ENCODE results near the gene NCOA7. TPM values are rescaled to one million over a fixed set of nuclear protein-coding genes. Genes with fewer than 3 reads are reported as not detected.
"Not testable (repeated sequence)": the region's sequence is repeated elsewhere in the genome, so short reads cannot be mapped to it uniquely, and the experiment has no call there.

The NCOA7 gene
- total RNA-seq, 1 donor = 14.8 TPM

DNA sequence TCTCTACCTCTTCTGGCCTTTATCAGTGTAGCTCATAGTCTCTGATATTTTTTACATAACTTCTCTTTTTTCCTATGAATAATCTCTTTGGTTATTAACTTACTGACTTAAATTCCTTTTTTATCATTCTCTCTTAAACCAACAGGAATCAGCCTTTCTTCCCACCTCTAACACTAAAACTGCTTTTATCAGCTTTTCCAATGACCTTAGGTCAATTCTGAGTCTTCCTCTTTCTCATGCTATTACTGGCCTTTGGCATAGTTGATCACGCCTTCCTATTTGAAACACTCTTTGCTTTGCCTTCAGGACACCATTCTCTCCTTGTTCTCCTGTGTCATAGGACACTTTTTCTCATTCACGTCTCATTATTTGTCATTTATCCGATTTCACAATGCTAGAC is 157.7 kb downstream of the NCOA7 start:
- peaks cover 4% of the 10 kb centered on the region for H3K4me1 ChIP-seq (ENCODE audit: insufficient read depth, low read length)
- no peaks in the 10 kb centered on the region for H3K9me3 ChIP-seq (ENCODE audit: low read depth, low read length)
- H3K4me3 ChIP-seq (ENCODE audit: low read length) = no peak overlapping the region
- H3K27me3 ChIP-seq (ENCODE audit: insufficient read depth, low read length) = no peaks in the 10 kb centered on the region

DNA sequence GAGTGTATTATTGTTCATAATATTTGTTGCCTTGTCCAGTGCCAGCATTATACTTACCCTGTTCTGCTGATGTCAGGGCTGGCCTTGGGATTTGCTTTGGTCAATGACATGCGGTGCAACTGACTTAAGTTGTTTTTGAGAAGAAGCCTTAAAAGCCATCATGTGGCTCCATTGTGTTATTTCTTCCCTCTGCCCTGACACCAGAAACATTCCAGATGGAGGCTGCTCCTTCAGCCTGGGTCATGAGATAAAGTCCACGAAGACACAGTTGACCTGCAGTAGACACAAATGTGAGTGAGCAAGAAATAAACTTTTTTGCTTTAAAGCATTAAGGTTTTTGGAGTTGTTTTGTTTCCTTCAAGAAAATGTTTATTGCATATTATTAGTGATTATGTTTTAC is 158.3 kb downstream of the NCOA7 start:
- H3K4me1 ChIP-seq (ENCODE audit: insufficient read depth, low read length) = peaks cover 4% of the 10 kb centered on the region
- no peaks in the 10 kb centered on the region for H3K27me3 ChIP-seq (ENCODE audit: insufficient read depth, low read length)
- H3K9me3 ChIP-seq (ENCODE audit: low read depth, low read length) = no peaks in the 10 kb centered on the region
- H3K4me3 ChIP-seq (ENCODE audit: low read length) = no peak overlapping the region

DNA sequence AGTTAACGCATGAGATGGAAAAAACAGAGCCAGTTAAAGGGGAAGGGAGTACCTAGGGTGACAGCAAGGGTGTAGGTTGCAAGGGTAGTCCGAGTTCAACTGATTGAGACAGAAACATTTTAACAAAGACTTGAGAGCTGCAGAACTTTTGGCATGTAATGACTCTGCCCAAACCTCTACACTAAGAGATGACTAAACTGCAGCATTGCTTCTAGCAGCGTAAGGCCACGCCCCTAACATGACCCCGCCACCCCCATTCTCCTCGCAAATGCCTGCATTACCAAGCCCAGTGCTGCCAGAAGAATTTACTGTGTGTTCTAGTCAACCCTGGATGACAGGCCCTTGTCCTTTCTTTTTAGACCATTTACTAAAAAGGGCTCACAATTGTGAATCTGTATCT is 159.5 kb downstream of the NCOA7 start:
- H3K4me1 ChIP-seq (ENCODE audit: insufficient read depth, low read length) = no peaks in the 10 kb centered on the region
- no peaks in the 10 kb centered on the region for H3K9me3 ChIP-seq (ENCODE audit: low read depth, low read length)
- H3K4me3 ChIP-seq (ENCODE audit: low read length) = no peak overlapping the region
- H3K27me3 ChIP-seq (ENCODE audit: insufficient read depth, low read length) = no peaks in the 10 kb centered on the region

DNA sequence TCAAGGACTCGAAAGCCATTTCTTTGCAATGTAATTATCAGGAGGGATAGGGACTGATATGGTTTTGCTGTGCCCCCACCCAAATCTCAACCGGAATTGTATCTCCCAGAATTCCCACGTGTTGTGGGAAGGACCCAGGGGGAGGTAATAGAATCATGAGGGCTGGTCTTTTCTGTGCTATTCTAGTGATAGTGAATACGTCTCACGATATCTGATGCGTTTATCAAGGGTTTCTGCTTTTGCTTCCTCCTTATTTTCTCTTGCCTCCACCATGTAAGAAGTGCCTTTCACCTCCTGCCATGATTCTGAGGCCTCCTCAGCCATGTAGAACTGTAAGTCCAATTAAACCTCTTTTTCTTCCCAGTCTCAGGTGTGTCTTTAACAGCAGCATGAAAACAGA is 160.0 kb downstream of the NCOA7 start:
- not testable (repeated sequence) for H3K4me1 ChIP-seq (ENCODE audit: insufficient read depth, low read length); H3K4me3 ChIP-seq (ENCODE audit: low read length); H3K27me3 ChIP-seq (ENCODE audit: insufficient read depth, low read length); H3K9me3 ChIP-seq (ENCODE audit: low read depth, low read length)

DNA sequence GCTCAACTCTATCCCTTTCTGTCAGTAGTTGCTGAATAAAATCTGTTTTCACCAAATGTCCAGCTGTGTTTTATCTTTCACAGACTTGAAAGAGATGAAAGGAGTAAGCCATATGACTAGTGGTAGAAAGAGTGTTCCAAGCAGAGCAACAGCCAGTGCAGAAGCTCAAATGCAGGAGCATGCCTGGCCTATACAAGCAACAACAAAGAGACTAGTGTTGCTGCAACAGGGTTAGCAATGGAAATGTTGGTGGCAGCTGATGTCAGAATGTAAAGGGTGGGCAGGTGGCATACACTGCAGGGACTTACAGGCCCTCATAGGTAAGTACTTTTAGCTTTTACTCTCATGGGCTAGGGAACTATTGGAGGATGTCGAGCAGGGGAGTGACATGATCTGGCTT is 160.6 kb downstream of the NCOA7 start:
- Histone ChIP-seq H3K4me1 (ENCODE audit: insufficient read depth, low read length) (peaks cover 5% of the 10 kb centered on the region), H3K9me3 (ENCODE audit: low read depth, low read length) (no peaks in the 10 kb centered on the region), H3K4me3 (ENCODE audit: low read length) (no peak overlapping the region), H3K27me3 (ENCODE audit: insufficient read depth, low read length) (no peaks in the 10 kb centered on the region)

DNA sequence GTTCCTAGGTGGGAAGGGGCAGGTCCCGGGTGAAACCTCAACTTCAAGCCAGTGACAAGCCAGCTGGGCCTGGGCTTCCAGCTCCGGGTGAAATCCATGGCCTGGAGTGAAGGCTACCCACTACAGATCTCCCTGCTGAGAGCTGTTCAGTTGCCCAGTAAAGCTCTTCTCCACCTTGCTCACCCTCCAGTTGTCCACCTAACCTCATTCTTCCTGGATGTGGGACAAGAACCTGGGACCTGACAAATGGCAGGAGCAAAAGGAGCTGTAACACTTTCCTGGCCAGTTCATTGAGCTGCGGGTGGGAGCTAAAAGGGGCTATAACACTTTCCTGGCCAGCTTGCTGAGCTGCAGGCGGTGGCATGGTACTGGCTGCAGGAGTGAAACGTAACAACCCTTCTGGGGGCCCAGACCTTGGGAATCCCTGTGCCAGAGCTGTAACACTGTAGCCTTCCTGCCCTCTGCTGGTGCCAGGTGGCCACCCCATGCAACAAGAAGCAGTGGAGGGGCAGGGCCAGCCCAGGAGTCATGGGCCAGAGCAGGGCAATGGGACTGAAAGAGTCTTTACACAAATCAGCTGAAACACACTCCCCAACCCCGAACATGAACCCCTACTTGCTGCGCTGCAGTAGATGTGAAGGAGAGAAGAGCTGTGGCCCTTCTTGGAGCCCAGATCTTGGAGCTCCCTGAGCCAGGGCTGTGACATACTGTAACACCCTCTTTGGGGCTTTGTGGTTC is 162.2 kb downstream of the NCOA7 start:
- Histone ChIP-seq H3K9me3 (ENCODE audit: low read depth, low read length) (no peaks in the 10 kb centered on the region), H3K27me3 (ENCODE audit: insufficient read depth, low read length) (no peaks in the 10 kb centered on the region), H3K4me3 (ENCODE audit: low read length) (no peak overlapping the region), H3K4me1 (ENCODE audit: insufficient read depth, low read length) (peaks cover 15% of the 10 kb centered on the region)

DNA sequence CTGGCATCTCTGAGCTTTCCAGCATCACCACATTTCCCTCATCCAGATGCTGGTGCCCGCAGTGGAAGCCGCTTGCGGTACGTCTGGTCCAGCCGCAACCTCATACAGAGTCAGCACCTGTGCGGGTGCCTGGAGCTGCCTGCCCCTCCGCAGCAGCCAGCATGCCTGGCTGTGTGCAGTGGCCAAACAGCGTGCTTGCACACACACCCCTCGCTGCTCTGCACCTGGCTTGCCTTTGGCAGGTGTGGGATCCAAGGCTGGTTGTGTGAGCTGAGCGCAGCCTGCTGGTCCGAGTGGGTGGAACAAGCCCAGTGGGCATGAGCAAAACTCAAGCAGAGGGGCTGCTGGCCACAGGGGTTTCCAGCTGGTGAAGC is 162.7 kb downstream of the NCOA7 start:
- Histone ChIP-seq H3K27me3 (ENCODE audit: insufficient read depth, low read length) (no peaks in the 10 kb centered on the region), H3K4me1 (ENCODE audit: insufficient read depth, low read length) (peaks cover 21% of the 10 kb centered on the region), H3K9me3 (ENCODE audit: low read depth, low read length) (no peaks in the 10 kb centered on the region), H3K4me3 (ENCODE audit: low read length) (no peak overlapping the region)

DNA sequence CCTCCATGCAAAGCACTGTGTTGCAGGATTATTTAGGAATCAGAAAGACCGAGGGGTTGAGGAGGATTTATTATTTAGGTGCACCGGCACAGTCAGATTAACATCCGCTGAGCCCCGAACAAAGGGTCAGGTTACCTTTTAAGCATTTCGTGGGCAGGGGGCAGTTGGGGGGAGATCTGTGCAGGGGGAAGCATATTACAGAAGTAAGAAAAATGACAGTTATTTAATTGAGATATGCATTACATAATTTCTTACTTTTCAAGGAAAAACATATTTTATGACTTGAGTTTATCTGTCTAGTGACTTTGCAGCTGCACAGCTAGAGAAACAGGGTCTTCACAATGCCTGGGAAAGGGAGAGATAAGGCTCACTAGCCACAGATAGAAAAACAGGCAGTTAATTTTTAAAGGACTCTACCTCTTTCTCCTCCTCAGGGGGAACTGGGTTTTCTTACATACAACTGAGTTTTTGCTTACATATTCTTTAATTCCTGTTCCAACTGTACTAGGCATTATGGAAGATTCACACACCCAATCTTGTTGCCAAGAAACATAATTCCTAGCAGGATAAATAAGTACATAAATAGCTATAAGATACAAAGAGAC is 164.1 kb downstream of the NCOA7 start:
- Histone ChIP-seq H3K27me3 (ENCODE audit: insufficient read depth, low read length) (no peaks in the 10 kb centered on the region), H3K9me3 (ENCODE audit: low read depth, low read length) (no peaks in the 10 kb centered on the region), H3K4me1 (ENCODE audit: insufficient read depth, low read length) (peaks cover 33% of the 10 kb centered on the region), H3K4me3 (ENCODE audit: low read length) (no peak overlapping the region)

DNA sequence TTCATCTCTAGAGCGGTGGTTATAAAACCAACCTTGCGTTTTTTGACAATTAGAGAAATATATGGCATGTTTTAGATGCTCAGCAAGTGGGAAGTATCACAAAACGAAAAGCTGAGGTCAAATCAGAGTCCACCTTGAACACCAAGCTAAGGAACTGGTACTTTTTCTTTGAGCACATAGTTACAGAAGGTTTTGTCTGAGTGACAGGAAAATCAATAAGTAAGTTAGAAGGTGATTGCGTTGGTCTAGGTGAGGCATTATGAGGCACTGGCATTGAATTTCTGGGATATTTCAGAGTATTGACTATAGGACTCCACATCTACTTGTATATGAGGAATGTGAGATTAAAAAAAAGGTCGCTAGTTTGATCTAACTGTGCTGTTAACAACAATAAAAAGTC is 165.2 kb downstream of the NCOA7 start:
- H3K4me3 ChIP-seq (ENCODE audit: low read length) = no peak overlapping the region
- H3K9me3 ChIP-seq (ENCODE audit: low read depth, low read length) = no peaks in the 10 kb centered on the region
- H3K27me3 ChIP-seq (ENCODE audit: insufficient read depth, low read length) = no peaks in the 10 kb centered on the region
- H3K4me1 ChIP-seq (ENCODE audit: insufficient read depth, low read length) = peaks cover 33% of the 10 kb centered on the region

DNA sequence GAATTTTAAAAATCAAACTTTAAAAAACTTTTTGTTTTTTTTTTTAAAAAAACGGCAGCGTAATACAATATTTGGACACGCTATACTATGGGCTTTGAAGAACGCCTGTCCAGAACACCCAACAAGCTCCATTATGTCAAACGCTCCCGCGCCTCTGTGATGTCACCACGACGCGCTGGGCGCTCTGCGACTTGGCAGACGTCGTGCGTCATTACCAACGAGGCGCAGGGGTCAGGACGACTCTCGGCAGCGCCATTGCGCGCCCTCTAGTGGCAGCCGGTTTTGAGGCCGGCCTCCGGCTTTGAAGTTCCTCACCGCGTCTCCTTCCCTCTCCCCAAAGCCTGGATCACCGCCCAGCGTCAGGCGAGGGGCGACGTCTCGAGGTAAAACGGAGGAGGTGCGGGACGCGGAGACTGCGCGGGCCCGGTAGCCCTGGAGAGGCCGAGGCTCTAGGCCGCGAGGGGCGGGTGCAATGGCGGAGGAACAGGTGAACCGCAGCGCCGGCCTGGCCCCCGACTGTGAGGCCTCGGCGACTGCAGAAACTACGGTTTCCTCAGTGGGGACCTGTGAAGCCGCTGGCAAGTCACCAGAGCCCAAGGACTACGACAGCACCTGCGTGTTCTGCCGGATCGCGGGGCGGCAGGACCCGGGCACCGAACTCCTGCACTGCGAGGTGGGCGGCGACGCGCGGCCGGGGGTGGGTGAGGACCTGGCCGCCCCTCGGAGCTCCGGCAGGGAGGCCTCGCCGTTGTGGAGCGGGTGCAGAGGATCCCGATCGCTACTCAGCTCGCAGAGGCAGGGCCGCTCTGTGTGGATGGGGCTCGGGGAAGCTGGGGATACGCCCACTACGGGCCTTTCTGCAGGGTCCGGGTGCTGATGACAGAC is 166.0 kb downstream of the NCOA7 start, which contains the start of gene HINT3:
Gene HINT3, plus strand, starts transcription at position 265 of the 885 bp plus-strand sequence. Its CDS starts 208 bp downstream, at position 473.
- peak within 1 kb of the TSS; percentile 88 for H3K4me3 ChIP-seq (ENCODE audit: low read length)
- H3K9me3 ChIP-seq (ENCODE audit: low read depth, low read length) = no peaks in the 10 kb centered on the region
- H3K27me3 ChIP-seq (ENCODE audit: insufficient read depth, low read length) = no peaks in the 10 kb centered on the region
- peaks cover 33% of the 10 kb centered on the region for H3K4me1 ChIP-seq (ENCODE audit: insufficient read depth, low read length)

DNA sequence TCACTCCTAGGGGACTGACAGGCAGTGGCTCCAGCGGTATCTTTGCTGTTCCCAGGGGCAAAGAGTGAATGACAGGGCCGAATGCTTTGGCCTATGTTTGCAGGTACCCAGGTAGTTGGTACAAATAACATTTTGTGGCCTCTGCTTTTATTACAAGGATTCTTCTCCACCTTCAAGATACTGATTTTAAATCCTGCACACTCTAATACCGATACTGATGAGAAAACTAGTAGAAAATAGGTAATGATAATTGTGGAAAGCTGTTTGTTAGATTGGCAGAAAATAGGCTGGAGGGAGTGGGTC is 166.6 kb downstream of the NCOA7 start:
- Histone ChIP-seq H3K4me3 (ENCODE audit: low read length) (peak overlapping the region; percentile 88), H3K27me3 (ENCODE audit: insufficient read depth, low read length) (no peaks in the 10 kb centered on the region), H3K4me1 (ENCODE audit: insufficient read depth, low read length) (peaks cover 33% of the 10 kb centered on the region), H3K9me3 (ENCODE audit: low read depth, low read length) (no peaks in the 10 kb centered on the region)

DNA sequence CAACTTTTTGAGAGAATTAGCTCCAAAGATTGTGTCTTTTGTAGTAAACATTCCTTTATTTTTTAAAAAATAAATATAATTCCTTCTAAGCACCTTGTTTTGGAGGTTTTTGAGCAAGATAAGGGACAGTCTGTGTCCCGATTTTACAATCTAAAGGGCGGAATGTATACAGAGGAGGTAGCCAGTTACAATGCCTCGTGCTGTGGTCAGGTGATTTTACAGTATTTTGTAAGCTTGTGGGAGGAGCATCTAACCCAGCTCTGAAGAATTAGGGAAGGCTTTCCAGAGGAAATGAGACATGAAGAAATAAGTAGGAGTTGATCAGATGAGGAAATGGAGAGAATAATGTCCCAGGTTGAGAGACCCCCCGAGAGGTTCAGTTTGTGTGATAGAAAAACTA is 167.1 kb downstream of the NCOA7 start:
- Histone ChIP-seq H3K4me1 (ENCODE audit: insufficient read depth, low read length) (peaks cover 33% of the 10 kb centered on the region), H3K4me3 (ENCODE audit: low read length) (peak overlapping the region; percentile 88), H3K9me3 (ENCODE audit: low read depth, low read length) (no peaks in the 10 kb centered on the region), H3K27me3 (ENCODE audit: insufficient read depth, low read length) (no peaks in the 10 kb centered on the region)

DNA sequence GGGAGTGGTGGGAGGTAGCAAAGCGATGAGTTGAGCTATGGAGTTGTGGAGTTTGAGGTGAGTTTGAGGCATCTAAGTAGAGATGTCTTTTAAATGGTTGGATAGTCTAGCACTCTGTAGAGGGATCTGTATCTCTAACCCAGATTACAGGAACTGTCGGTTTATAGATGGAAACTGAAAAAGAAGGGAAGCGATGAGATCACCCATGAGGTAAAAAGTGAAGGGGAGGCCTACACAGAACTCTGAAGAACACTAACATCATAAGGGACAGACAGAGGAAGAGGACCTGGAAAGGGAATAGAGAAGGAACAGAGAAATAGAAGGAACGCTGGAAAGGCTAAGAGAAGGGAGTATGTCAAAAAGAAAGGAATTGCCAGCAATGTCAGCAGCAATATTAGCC is 168.3 kb downstream of the NCOA7 start:
- Histone ChIP-seq H3K9me3 (ENCODE audit: low read depth, low read length) (no peaks in the 10 kb centered on the region), H3K4me3 (ENCODE audit: low read length) (no peak overlapping the region), H3K4me1 (ENCODE audit: insufficient read depth, low read length) (peaks cover 33% of the 10 kb centered on the region), H3K27me3 (ENCODE audit: insufficient read depth, low read length) (no peaks in the 10 kb centered on the region)

DNA sequence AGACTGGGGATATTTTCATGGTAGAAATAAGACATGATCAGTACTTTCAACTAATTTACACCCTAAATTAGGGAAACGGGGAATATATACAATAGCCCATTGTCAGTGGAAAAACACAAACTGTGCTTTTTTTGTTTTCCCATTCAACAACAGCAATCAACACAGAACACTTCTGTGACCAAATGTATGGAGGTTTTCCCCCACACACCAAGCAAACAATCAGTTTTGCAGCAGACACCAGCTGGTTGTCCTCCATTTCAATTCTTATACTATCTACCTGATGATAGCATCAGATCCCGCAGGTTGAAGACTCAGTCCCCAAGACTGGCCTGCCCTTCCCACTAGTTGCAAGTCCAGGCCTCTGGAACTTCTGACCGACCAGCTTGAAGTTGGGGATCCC is 170.4 kb downstream of the NCOA7 start:
- H3K4me3 ChIP-seq (ENCODE audit: low read length) = no peak overlapping the region
- no peaks in the 10 kb centered on the region for H3K9me3 ChIP-seq (ENCODE audit: low read depth, low read length)
- H3K4me1 ChIP-seq (ENCODE audit: insufficient read depth, low read length) = peaks cover 30% of the 10 kb centered on the region
- H3K27me3 ChIP-seq (ENCODE audit: insufficient read depth, low read length) = no peaks in the 10 kb centered on the region

DNA sequence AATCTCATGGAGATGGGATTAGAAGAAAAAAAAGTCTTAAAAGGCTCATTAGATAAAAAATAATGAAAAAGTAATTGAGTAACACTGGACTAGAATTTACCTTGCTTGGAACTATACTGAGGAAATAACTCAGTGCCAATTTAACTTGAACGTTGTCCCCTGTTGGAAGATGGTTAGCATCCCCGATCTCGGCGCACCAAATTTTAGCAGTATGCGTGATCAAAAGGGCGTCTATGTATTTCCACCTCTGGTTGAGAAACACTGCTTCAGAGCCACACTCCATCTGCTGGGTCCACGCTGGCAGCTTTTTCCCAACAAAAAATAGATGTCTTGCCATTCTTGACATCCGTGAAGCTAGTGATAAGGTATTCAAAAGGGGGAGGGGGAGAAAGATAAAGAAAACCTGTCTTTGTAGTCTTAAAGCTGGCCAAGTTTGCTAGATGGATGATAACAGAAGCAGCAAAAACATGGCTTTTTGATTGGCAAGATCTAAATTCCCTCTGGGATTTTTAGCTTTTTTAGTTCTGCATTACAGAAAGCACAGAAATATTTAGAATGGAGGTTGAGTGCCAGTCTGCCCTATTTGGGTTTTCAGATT is 172.2 kb downstream of the NCOA7 start:
- Histone ChIP-seq H3K4me3 (ENCODE audit: low read length) (no peak overlapping the region), H3K4me1 (ENCODE audit: insufficient read depth, low read length) (peaks cover 17% of the 10 kb centered on the region), H3K27me3 (ENCODE audit: insufficient read depth, low read length) (no peaks in the 10 kb centered on the region), H3K9me3 (ENCODE audit: low read depth, low read length) (no peaks in the 10 kb centered on the region)
